ENCODE data around the gene KMT5B. TPM values are rescaled to one million over a fixed set of nuclear protein-coding genes. Genes with fewer than 3 reads are reported as not detected.

The KMT5B gene
- total RNA-seq, 4 donors from 2014 or later: 25.5 to 47.1 (median 40.3) TPM

DNA sequence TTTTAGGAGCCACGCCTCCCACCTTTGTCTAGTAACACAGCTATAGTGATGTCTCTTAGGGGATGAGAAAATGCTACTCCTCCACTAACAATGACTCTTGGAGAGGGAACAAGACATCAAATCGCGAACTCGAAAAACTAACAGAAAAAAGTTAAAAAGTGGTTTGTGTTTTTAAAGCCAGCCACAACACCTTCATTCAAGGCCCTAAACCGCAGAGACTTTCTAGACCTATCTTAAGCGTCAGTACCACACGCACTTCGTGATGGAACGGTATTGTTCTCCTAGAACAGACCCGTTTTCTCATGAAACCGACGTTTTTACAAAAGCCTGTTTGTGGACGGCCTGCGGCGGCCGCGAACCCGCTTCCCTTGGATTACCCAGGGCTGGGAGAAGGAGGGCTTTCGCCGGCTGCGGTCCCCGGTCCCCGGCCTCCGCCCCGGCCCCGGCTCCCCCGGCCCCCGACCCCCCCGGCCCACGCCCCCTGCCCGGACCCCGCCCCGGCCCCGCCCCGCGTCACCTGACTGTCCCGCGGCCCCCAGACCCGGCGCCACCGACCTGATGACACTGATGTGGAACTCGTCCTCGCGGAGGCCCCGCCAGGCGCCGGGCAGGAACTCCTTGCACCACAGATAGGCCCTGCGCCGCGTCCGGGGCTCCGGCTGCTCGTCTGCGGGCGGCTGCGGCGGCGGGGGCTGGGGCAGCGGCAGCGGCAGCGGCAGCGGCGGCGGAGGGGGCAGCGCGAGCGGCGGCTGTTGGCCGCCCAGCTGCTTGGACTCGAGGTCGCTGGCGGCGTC, 92.6 kb downstream of the KMT5B start:
- H3K4me1 ChIP-seq: peaks cover 0 to 56% (median 39%) of the 10 kb centered on the region in 4 donors

DNA sequence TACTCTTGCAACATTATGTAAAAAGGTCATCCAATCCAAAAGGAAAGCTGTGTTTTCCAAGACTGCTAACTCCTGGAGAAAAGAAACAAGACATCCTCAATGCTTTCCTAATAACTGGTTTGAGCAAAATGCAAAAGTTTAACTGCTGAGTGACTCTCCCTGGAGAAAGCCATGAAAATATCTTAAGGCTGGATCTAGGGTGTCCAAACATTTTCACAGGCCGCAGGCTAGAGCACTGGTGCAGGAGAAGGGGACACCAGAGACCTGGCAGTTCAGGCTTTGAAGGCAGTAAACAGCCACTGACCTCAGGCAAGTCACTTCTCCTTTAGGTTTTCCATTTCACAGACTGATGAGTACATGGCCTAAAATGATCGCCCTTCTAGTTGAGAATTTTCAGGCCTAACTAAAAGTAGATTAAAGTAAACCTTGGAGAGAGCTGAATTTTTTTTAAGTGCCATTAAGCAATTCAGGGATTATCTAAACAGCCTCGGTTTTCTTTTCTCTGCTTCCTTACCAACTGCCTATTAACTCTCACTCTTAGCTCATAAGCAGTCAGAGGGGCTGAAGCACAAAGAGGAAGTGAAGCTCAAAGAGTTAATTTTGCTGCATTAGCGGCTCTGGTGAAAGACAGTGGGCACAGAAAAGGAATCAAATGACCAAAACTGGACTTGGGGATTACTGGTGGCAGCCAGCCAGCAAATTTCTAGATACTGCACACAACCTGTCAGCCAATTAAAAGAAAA, 94.2 kb downstream of the KMT5B start:
- TF ChIP-seq POLR2A (IDR thresholded peaks at IDR 0.05) (no peak), CTCF (IDR thresholded peaks at IDR 0.05) (no peak), EP300 (IDR thresholded peaks at IDR 0.05) (peak in 1 of 2 donors; percentile 16)
- H3K4me1 ChIP-seq: peaks cover 0 to 70% (median 47%) of the 10 kb centered on the region in 4 donors
- no peaks in the 10 kb centered on the region for H3K27me3 ChIP-seq
- DNase-seq (ENCODE audit: low spot score in 2 of 2): no peak
- peak overlapping the region in 2 of 4 donors; percentile 58 to 84 for H3K4me3 ChIP-seq
- H3K27ac ChIP-seq: peak overlapping the region; percentile 58 to 100 (median 90)
- no peaks in the 10 kb centered on the region for H3K36me3 ChIP-seq
- no peaks in the 10 kb centered on the region for H3K9me3 ChIP-seq
- 39 to 44% methylated on average over 4 of the region's 4 CpGs for WGBS, 2 donors

More for the DNA sequence above, 92.6 kb downstream of the KMT5B start:
- TF ChIP-seq POLR2A (IDR thresholded peaks at IDR 0.05): no peak
- peak; percentile 5 to 12 for TF ChIP-seq EP300 (IDR thresholded peaks at IDR 0.05)
- Histone ChIP-seq H3K27me3 (no peaks in the 10 kb centered on the region), H3K27ac (peak overlapping the region; percentile 88 to 100 (median 96)), H3K36me3 (no peaks in the 10 kb centered on the region), H3K4me3 (peak overlapping the region; percentile 43 to 84 (median 67)), H3K9me3 (no peaks in the 10 kb centered on the region)
- peak in 1 of 2 donors; percentile 46 for DNase-seq (ENCODE audit: low spot score in 2 of 2)
- 1 to 3% methylated on average over 26 to 43 of the region's 73 CpGs for WGBS, 2 donors

- Histone ChIP-seq H3K4me3 (no peak overlapping the region), H3K27me3 (no peaks in the 10 kb centered on the region), H3K36me3 (no peaks in the 10 kb centered on the region), H3K4me1 (peaks cover 0 to 76% (median 47%) of the 10 kb centered on the region in 4 donors), H3K9me3 (no peaks in the 10 kb centered on the region), H3K27ac (peak overlapping the region; percentile 58 to 100 (median 90))
- TF ChIP-seq EP300 (IDR thresholded peaks at IDR 0.05): no peak
- TF ChIP-seq CTCF (IDR thresholded peaks at IDR 0.05): no peak
- no peak for TF ChIP-seq POLR2A (IDR thresholded peaks at IDR 0.05)
- DNase-seq (ENCODE audit: low spot score in 2 of 2): no peak
- 77% methylated on average over 11 of the region's 11 CpGs for WGBS, 2 donors
Measured at GRCh38 chr11:68117853-68118470, 95.1 kb downstream of the KMT5B start.

DNA sequence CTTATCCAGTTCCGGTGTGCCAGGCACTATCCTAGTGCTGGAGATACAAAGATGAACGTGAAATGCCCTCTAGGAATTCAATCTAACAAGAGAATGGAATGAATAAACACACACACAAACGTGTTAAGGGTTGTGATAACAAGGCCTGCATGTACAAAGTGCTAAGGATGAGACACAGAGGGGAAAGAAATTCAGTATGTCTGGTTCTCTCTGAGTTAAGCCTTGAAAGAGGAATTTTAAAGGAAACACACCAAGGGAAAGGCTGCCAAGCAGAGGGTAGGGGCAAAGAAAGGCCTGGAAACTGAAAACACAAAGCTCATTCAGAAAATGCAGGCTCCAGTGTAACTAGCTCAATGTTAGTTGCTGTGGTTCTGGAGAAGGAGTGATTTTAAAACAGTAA, 96.1 kb downstream of the KMT5B start:
- Histone ChIP-seq H3K36me3 (no peaks in the 10 kb centered on the region), H3K27me3 (no peaks in the 10 kb centered on the region), H3K4me1 (peaks cover 0 to 68% (median 44%) of the 10 kb centered on the region in 4 donors), H3K27ac (peak overlapping the region; percentile 30 to 100 (median 68)), H3K9me3 (no peaks in the 10 kb centered on the region), H3K4me3 (no peak overlapping the region)
- no peak for DNase-seq (ENCODE audit: low spot score in 2 of 2)
- TF ChIP-seq CTCF (IDR thresholded peaks at IDR 0.05): no peak
- no peak for TF ChIP-seq POLR2A (IDR thresholded peaks at IDR 0.05)
- no peak for TF ChIP-seq EP300 (IDR thresholded peaks at IDR 0.05)
- WGBS, 2 donors: 24 to 27% methylated on average over 3 of the region's 3 CpGs

DNA sequence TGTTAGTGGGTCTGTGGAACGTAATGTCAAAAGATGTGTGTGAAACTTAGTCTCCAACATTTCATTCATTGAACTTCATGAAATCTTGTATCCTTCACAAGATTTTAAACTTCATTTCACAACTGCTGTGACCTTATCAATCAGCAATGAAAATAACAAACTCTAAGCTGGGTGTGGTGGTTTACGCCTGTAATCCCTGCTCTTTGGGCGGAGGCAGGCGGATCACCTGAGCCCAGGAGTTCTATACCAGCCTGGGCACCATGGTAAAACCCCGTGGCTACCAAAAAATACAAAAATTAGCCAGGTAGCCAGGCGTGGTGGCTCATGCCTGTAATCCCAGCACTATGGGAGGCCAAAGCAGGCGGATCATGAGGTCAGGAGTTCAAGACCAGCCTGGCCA, 97.0 kb downstream of the KMT5B start:
- no peaks in the 10 kb centered on the region for H3K27me3 ChIP-seq
- H3K4me1 ChIP-seq: peaks cover 0 to 65% (median 41%) of the 10 kb centered on the region in 4 donors
- DNase-seq (ENCODE audit: low spot score in 2 of 2): no peak
- no peaks in the 10 kb centered on the region for H3K9me3 ChIP-seq
- peak overlapping the region in 3 of 4 donors; percentile 44 to 100 (median 93) for H3K27ac ChIP-seq
- TF ChIP-seq CTCF (IDR thresholded peaks at IDR 0.05) (no peak), EP300 (IDR thresholded peaks at IDR 0.05) (no peak), POLR2A (IDR thresholded peaks at IDR 0.05) (no peak)
- no peak overlapping the region for H3K4me3 ChIP-seq
- WGBS, 2 donors: 90 to 93% methylated on average over 7 of the region's 7 CpGs
- H3K36me3 ChIP-seq: no peaks in the 10 kb centered on the region
